C1 segment of cervical spinal cord (tissue), 14 donors: ENCODE measurements around the gene RAP1GAP2.

Experiments used
- DNase-seq, 14 donors: peaks; one replicate each; lab custom pipeline; 2025; lab: John Stamatoyannopoulos, UW

RAP1GAP2 gene

GRCh38 chr17:2945299-2945698, 149.1 kb downstream of the RAP1GAP2 start:
- DNase-seq = no peak

GRCh38 chr17:2946144-2946543, 149.9 kb downstream of the RAP1GAP2 start:
- DNase-seq = no peak

- no peak for DNase-seq
Measured at GRCh38 chr17:2947588-2947950, 151.3 kb downstream of the RAP1GAP2 start.

- DNase-seq = no peak
Measured at GRCh38 chr17:2947996-2948550, 151.8 kb downstream of the RAP1GAP2 start.

GRCh38 chr17:2948721-2949468, 152.7 kb downstream of the RAP1GAP2 start:
- DNase-seq = no peak

- DNase-seq = peak in 1 of 14 donors; percentile 54
Measured at GRCh38 chr17:2949469-2950044, 153.3 kb downstream of the RAP1GAP2 start.

- no peak for DNase-seq
Measured at GRCh38 chr17:2950846-2951245, 154.6 kb downstream of the RAP1GAP2 start.

- no peak for DNase-seq
Measured at GRCh38 chr17:2952174-2952845, 156.1 kb downstream of the RAP1GAP2 start.

- DNase-seq = no peak
Measured at GRCh38 chr17:2954898-2955445, 158.7 kb downstream of the RAP1GAP2 start.

GRCh38 chr17:2955931-2956582, 159.8 kb downstream of the RAP1GAP2 start:
- DNase-seq = no peak

GRCh38 chr17:2957631-2958286, 161.5 kb downstream of the RAP1GAP2 start:
- DNase-seq = no peak

- DNase-seq = no peak
Measured at GRCh38 chr17:2958706-2959222, 162.5 kb downstream of the RAP1GAP2 start.

- no peak for DNase-seq
Measured at GRCh38 chr17:2959371-2960130, 163.3 kb downstream of the RAP1GAP2 start.

GRCh38 chr17:2961446-2961845, 165.2 kb downstream of the RAP1GAP2 start:
- no peak for DNase-seq

- no peak for DNase-seq
Measured at GRCh38 chr17:2962236-2962635, 166.0 kb downstream of the RAP1GAP2 start.

GRCh38 chr17:2962729-2963128, 166.5 kb downstream of the RAP1GAP2 start:
- no peak for DNase-seq

- DNase-seq = no peak
Measured at GRCh38 chr17:2963332-2964027, 167.2 kb downstream of the RAP1GAP2 start.

- no peak for DNase-seq
Measured at GRCh38 chr17:2964028-2964356, 167.8 kb downstream of the RAP1GAP2 start.

- DNase-seq = no peak
Measured at GRCh38 chr17:2964370-2964769, 168.1 kb downstream of the RAP1GAP2 start.

- no peak for DNase-seq
Measured at GRCh38 chr17:2964831-2965230, 168.6 kb downstream of the RAP1GAP2 start.
